Upper lobe of left lung (tissue), 4 donors: ENCODE results near the gene ANKRD44.

Experiments used
- CTCF ChIP-seq, 6 experiments: fragments of 450-650 bp in 4 of 6; fragments of 200-600 bp in 2 of 6; sonication (generic) in 2 of 6; IDR thresholded peaks; one replicate each; pipeline ENCODE4 v1.5.1; 2016 to 2019; ENCODE audit warnings: antibody characterized with exemption in 6 of 6
- EP300 ChIP-seq, 4 donors: sonication (generic); formaldehyde crosslinking; IDR thresholded peaks; one replicate each; pipeline ENCODE4 v1.5.1; 2017; ENCODE audit warnings: antibody characterized with exemption in 4 of 4, control low read depth in 2 of 4
- POLR2A ChIP-seq, 4 donors: fragments of 450-650 bp; IDR thresholded peaks; one replicate each; pipeline ENCODE4 v1.5.1; 2016 to 2017; ENCODE audit warnings: antibody characterized with exemption in 4 of 4, mild to moderate bottlenecking in 2 of 4
- POLR2AphosphoS5 ChIP-seq, 2 donors: sonication (generic); formaldehyde crosslinking; IDR thresholded peaks; one replicate each; pipeline ENCODE4 v1.5.1; 2017; ENCODE audit warnings: antibody characterized with exemption in 2 of 2

GRCh38 chr2:197306696-197307040 is 3.9 kb downstream of the ANKRD44 start:
- no peak for TF ChIP-seq EP300 (IDR thresholded peaks at IDR 0.05)
- TF ChIP-seq CTCF (IDR thresholded peaks at IDR 0.05), result no peak
- no peak for TF ChIP-seq POLR2A (IDR thresholded peaks at IDR 0.05)
- no peak for TF ChIP-seq POLR2AphosphoS5 (IDR thresholded peaks at IDR 0.05)
